GM12864 (cell line): ENCODE results near the gene EXOC6B.

Experiments used
- DNase-seq: peaks from one replicate; pipeline ENCODE4 v3.0.0-alpha.2; 2011; ENCODE audit warnings: low read depth
- H3K4me3 ChIP-seq: 2 replicates; pipeline ENCODE4 v1.5.1; 2011; ENCODE audit warnings: mild to moderate bottlenecking, low read depth, low read length, control low read depth
- CTCF ChIP-seq: IDR thresholded peaks from 2 replicates; pipeline ENCODE4 v1.5.1; 2011; ENCODE audit warnings: low read depth, mild to moderate bottlenecking, moderate library complexity, low read length, control low read depth, inconsistent platforms; ENCODE audit errors: missing control alignments

The EXOC6B gene

GRCh38 chr2:72144274-72144631 is 681.6 kb downstream of the EXOC6B start:
- TF ChIP-seq CTCF, result no peak
- H3K4me3 ChIP-seq, result no peak overlapping the region
- DNase-seq, result no peak

- no peak for TF ChIP-seq CTCF
- no peak for DNase-seq
- no peak overlapping the region for H3K4me3 ChIP-seq
Measured at GRCh38 chr2:72143441-72144273, 682.2 kb downstream of the EXOC6B start.

GRCh38 chr2:72142570-72143440 is 683.0 kb downstream of the EXOC6B start:
- no peak overlapping the region for H3K4me3 ChIP-seq
- no peak for TF ChIP-seq CTCF
- no peak for DNase-seq

GRCh38 chr2:72141881-72142451 is 683.9 kb downstream of the EXOC6B start:
- TF ChIP-seq CTCF, result no peak
- no peak for DNase-seq
- no peak overlapping the region for H3K4me3 ChIP-seq

- TF ChIP-seq CTCF, result no peak
- DNase-seq, result no peak
- H3K4me3 ChIP-seq, result no peak overlapping the region
Measured at GRCh38 chr2:72141032-72141645, 684.7 kb downstream of the EXOC6B start.

GRCh38 chr2:72140621-72140960 is 685.2 kb downstream of the EXOC6B start:
- TF ChIP-seq CTCF, result no peak
- DNase-seq, result no peak
- H3K4me3 ChIP-seq, result no peak overlapping the region
